ENCODE results near the gene ENTPD3.

Gene ENTPD3

DNA sequence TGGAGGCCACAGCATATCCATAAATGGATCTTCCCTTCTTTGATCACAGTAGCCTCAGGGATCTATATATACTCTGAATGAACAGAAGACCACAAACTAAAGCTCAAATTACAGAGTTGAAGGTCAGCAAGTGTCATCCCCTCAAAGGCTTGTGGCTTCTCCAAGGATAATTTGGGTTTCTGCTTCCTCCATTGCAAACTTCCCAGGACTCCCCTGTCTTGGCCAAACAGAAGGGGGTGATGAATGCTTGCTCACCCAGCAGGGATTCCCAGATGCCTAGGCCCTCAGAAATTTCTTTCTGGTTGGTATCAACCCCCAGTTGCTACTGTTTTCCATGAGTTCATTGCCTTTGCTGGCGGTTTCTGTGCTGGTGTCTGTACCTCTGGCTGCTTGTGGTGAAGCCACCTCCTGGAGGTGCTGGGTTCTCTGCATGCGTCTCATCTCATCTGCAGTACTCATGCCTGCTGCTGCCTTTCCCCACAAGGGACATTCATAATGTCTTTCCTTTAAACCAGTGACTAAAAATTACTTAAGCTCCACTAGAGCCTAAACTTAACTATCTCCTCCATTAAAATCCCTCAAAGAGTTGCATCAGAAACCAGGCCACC is 17.7 kb downstream of the ENTPD3 start:
- DNase-seq (ENCODE audit: low read depth in 2 of 2), result no peak

DNA sequence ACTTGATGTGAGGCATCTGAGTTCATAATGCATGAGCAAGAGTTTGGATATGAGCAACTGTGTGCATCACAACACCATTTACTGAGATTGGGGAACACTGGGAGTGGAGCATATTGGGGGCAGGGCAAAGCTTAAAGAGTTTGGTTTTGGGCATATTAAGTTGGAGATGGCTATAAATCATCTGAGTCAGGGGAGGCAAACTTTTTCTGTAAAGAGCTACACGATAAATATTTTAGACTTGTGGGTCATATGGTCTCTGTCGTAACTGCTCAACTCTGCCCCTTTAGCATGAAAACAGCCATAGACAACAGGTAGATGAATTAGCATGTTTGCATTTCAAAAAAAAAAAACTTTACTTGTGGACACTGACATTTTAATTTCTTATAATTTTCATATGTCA is 20.0 kb downstream of the ENTPD3 start:
- no peak for DNase-seq (ENCODE audit: low read depth in 2 of 2)

DNA sequence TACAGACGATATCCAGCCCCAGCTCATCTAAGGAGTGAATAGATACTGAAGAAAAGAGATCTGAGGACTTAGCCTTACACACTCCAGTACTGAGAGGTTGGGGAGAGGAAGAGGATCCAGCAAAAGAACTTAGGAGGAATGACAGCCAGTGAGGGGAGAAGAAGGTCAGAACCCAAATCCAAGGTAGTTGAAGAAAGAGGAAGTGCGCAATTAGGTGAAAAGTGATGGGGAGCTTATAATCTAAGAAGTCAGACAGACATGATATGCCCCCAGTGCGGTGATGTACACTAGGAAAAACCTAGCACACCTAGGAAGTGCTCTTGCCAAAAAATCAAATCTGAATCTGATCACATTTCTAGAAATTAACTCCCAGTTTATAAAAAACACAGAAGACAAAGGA is 20.6 kb downstream of the ENTPD3 start:
- no peak for DNase-seq (ENCODE audit: low read depth in 2 of 2)

DNA sequence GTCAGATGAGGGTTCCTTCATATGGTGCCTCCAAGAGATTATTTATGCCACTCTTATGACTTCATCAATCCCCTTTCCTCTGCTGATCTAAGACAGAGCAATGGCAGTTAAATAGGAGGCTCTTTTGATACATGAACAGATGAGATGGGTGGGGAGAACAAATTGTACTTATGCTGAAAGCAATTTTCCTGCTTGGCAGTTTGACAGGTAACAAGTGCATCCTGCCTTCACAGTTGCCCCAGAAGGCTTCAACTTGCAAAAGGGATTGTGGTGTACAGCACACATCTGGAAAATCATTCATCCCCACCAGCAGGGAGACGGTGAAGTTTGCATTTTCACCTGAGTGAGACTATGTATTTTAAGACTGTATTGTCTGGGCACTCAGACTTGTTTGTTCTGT is 27.3 kb downstream of the ENTPD3 start:
- DNase-seq (ENCODE audit: low read depth in 2 of 2), result no peak

DNA sequence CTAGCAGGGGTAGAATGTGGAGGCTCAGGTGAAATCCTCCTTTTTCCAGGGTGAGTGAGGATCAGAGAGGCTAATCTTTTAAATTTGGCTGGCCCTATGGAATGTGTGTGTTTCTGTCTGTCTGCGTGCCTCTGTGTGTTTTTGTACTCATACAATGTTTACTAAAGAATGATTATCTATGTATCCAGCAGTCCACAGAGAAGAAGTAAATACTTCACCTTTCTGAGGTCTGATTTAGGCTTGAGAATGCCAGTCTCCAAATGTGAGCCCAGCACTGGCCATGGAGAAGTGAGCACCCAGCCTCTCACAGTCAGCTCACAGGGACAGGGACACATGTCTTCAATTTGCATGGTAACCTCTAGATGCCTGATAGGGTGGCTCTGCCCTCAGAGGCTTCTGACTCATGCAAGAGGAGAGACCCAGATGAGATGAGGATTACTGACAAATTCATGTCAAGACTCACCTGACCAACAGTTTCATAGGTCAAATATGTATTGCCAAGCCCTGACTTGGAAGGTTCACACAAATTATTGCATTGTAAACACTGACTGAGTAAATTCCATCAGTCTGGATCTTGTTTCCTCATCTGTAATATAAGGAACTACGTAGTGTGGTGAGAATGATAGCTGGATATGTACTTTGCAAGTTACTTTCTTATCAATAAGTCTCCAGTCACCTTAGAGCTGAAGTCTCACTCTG is 31.0 kb downstream of the ENTPD3 start:
- no peak for DNase-seq (ENCODE audit: low read depth in 2 of 2)

DNA sequence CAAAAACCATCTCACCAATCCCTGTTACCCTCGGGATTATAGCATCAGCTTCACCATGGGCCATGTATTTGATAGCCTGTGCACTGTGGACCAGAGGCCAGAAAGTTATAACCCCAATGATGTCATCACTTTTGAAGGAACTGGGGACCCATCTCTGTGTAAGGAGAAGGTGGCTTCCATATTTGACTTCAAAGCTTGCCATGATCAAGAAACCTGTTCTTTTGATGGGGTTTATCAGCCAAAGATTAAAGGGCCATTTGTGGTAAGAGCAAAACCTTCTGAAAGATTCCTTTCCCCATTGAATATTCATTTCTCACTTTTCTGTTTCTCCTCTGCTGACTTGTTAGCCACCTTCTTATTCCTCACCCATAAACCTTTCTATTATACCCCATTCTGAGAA is 35.9 kb downstream of the ENTPD3 start:
- DNase-seq (ENCODE audit: low read depth in 2 of 2), result no peak

DNA sequence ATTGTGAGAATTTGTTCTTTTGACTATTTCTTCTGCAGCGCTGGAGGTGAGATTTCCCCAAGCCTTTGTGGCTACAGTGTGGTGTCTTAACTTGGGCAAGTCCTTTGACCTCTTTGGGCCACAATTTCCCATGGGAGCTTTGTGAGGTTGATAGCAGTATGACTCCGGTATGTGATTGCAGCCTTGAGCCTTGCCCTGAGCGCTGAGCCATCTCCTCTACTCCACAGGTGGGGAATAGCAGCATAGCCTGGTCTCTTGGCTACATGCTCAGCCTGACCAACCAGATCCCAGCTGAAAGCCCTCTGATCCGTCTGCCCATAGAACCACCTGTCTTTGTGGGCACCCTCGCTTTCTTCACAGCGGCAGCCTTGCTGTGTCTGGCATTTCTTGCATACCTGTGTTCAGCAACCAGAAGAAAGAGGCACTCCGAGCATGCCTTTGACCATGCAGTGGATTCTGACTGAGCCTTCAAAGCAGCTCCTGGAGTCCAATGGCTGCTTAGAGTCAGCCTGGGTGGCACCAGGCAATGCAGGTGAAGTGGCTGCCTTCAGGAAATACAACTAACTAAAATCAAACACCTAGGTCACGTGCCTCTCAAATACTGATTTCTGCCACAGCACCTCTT is 40.2 kb downstream of the ENTPD3 start:
- no peak for DNase-seq (ENCODE audit: low read depth in 2 of 2)

DNA sequence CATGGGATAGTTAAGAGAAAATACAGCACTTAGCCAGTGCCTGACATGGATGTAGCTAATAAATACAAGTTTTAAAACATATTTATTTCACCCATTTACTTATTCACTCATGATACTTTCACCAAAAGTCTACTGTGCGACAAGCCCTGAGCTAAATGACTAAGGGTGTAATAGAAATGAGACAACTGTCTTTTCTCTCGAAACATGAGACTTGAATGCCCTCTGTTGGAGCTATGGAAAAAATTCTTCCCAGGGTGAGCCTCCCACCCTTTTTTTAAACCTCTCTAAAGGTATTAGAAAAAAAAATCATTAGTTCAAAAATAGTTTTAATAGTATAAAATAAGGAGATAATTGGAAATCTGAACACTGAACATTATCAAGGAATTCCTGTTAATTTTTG is 45.8 kb downstream of the ENTPD3 start:
- no peak for DNase-seq (ENCODE audit: low read depth in 2 of 2)

DNA sequence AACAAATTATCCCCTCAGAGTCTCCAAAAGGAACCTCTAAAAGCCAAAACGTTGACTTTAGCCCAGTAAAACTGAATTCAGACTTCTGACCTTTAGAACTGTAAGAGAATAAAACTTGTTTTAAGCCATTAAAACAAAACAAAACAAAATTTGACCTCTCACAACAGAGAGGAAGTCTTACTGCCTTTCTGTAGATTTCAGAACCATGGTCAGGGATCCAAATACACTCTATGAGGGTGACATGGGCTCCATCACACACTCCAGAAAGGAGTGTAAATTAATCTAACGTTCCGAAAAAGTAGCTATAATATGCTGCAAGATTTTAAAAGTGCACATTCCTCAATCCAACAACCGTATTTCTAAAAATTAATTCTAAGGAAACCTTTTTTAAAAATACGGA is 50.9 kb downstream of the ENTPD3 start:
- DNase-seq (ENCODE audit: low read depth in 2 of 2), result no peak

DNA sequence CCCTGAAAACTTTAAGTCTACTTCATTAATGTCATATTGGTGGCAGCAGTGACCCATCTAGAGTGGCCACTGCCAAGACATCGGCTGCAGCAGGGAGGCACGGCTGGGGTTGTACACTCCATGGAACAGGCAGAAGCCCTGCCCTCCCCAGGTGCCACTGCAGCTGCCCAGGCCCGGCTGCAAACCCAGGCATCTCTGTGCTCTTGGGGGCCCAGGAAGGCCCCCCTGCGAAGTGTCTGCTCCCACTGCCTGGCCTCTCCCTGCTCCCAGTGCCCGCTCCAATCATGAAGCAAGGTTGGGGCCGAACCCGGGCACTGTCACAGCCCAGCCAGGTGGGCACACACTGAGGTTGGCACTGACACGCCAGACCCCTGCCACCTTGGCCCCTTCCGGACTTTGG is 58.1 kb downstream of the ENTPD3 start:
- DNase-seq (ENCODE audit: low read depth in 2 of 2), result no peak

DNA sequence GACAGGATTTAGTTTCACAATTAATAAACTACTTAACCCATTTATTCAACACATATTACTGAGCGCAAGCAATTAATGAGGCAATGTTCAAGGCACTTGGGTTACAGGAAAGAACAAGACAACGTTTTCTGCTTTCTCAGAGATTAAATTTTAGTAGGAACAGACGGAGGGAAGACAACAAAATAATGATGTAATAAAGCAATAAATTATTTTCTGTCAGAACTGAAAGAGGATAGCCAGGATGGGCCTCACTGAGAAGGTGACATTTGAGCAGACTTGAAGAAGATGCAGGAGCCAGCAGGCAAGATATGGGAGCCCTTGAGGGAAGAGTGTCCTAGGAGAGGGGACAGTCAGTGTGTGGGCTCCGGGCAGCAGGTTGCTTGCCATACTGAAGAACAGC is 58.9 kb downstream of the ENTPD3 start:
- no peak for DNase-seq (ENCODE audit: low read depth in 2 of 2)

DNA sequence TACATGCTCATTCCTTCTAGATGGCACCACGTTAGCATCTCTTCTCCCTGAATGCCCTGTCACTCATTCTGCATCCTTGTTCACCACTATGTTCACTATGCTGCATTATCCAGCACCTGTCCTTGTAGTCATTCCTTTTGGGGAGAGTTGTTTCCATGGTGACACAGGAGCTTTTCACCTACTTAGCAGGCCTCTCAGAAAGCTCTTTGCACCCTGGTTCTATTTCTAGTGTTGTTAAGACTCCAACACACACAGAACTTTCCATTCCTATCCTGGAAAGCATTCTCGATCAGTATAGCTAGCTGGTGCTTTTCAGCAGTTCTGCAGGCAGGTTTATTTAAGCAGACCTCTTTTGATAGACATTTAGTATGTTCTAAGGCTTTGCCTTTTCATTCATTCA is 63.5 kb downstream of the ENTPD3 start:
- DNase-seq (ENCODE audit: low read depth in 2 of 2), result no peak

DNA sequence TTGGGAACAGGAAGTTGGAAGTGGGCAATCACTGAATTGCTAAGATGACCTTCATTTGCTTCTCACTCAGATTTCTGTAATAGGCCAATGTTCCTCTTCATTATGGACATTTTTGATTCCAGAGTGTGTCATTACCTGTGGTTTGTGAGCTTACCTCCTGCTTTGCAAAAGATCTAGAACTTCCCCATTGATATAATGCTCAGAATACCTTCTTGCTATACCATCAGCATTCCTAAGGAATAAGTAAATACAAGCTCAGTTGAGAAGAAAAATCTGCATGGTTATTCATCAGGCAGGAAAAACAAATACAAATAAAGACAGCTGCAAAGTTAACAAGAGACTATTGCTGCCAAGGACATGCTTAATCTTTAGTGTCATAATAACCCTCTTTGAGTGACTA is 64.6 kb downstream of the ENTPD3 start:
- no peak for DNase-seq (ENCODE audit: low read depth in 2 of 2)

DNA sequence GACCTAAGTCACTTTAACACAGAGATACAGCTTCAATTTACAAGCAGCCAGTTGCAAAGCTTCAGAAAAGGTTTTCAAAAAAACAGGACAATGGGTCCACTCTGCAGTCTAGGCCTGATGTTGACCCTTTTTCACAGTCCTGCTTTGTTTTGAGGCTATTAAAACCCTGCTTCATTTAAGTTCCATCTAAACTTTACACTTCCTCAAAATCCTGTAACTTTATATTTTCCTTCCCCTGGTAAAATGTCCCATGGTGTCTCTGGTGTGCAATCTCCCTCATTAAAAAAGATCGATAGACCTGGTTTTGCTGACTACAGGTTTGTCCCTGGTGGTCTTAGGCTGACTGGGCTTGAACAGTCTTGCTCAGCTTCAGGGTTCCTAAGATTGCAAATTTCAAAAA is 65.1 kb downstream of the ENTPD3 start:
- no peak for DNase-seq (ENCODE audit: low read depth in 2 of 2)

DNA sequence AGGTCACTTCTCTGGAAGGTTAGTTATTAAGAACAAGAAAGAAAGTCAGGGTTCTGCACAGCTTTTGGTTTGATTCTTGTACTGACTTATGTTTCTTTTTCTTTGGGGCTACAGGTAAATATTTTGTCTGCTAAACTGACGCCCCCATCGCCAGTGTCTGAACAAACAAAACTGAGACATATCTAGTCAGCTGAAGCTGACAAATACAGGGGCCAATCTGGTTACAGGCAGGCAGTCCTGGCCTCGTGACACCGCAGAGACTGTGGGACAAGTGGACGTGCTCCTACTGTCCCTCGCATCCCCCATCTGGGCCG is 65.5 kb downstream of the ENTPD3 start:
- no peak for DNase-seq (ENCODE audit: low read depth in 2 of 2)

DNA sequence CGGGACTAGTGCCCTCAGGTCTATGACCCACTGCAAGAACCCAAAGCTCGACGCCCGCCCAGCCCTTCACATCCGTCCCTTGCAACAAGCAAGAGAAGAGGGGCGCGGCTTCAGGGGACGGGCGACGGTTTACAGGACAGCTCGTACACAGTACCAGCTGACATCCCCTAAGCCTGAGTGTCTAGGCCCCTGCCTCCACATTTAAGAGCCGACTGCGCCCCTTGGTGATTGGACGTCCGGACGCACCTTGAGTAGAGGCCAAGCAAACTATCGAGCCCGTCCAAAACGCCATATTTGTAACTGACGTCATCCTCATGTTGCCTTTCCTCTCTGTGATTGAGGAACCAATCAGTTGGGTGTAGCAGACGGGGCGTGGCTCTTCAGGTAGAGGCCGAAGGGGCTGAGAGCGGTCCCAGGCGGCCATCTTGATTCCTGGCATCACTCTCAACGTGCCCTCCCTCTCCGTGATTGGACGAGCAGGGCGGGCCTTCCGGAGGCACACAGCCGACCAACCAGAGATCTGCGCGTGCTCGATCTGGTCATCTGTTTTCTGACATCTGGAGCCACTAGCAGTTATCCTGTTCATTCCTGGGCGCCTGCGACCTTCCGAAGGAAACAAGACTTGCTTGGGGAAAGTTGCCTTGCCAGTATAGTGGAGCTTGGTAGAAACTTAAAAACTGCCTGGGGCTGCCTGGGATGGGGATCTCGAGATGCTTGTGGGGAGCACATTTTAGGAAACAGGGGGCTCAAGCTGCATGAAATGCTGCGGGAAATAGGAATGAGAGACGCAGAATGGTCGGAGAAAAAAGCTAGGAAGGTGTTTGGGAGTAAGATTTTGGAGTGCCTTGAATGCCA is 66.1 kb downstream of the ENTPD3 start:
- DNase-seq (ENCODE audit: low read depth in 2 of 2), result peak; percentile 92 to 93

DNA sequence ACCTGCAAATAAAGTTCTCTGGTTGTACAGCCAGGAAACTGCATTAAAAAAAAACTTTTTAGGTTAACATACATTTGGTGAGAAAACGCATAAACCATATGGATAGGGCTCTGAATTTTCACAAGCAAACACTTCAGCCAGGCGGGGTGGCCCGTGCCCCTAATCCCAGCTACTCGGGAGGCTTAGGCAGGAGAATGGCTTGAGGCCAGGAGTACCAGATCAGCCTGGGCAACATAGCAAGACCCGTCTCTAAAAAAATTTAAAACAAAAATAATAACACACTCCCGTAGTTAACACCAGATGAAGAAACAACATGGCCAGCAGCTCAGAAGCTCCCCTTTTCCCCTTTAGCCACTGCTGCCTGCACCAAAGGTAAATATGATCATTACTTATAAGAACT is 66.9 kb downstream of the ENTPD3 start:
- DNase-seq (ENCODE audit: low read depth in 2 of 2), result no peak

DNA sequence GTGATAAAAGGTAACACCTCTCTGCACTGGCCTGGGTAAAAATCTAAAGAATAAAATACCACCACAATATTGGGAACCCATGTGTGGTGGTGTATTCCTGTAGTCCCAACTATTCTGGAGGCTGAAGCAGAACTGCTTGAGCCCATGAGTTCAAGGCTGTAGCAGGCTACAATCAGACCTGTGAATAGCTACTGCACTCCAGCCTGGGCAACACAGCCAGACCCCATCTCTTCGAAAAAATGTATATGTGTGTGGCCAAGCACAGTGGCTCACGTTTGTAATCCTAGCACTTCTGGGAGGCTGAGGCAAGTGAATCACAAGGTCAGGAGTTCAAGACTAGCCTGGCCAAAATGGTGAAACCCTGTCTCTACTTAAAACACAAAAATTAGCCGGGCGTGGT is 68.3 kb downstream of the ENTPD3 start:
- DNase-seq (ENCODE audit: low read depth in 2 of 2), result no peak

DNA sequence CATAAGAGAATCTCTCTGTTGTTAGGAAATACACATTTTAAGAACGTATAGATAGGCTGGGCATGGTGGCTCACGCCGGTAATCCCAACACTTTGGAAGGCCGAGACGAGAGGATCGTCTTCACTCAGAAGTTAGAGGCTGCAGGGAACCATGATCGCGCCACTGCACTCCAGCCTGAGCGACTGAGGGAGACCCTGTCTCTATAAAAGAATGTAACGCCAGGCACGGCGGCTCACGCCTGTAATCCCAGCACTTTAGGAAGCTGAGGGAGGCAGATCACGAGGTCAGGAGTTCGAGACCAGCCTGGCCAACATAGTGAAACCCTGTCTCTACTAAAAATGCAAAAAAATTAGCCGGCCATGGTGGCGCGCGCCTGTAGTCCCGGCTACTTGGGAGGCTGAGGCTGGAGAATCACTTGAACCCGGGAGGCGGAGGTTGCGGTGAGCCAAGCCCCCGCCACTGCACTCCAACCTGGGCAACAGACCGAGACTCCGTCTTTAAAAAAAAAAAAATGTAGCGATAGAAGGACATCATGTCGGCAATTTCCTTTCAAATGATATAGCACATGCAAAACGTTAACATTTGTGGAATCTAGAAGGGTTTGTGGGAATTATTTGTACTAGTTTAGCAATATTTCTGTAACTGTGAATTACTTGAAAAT is 69.4 kb downstream of the ENTPD3 start:
- DNase-seq (ENCODE audit: low read depth in 2 of 2), result no peak

DNA sequence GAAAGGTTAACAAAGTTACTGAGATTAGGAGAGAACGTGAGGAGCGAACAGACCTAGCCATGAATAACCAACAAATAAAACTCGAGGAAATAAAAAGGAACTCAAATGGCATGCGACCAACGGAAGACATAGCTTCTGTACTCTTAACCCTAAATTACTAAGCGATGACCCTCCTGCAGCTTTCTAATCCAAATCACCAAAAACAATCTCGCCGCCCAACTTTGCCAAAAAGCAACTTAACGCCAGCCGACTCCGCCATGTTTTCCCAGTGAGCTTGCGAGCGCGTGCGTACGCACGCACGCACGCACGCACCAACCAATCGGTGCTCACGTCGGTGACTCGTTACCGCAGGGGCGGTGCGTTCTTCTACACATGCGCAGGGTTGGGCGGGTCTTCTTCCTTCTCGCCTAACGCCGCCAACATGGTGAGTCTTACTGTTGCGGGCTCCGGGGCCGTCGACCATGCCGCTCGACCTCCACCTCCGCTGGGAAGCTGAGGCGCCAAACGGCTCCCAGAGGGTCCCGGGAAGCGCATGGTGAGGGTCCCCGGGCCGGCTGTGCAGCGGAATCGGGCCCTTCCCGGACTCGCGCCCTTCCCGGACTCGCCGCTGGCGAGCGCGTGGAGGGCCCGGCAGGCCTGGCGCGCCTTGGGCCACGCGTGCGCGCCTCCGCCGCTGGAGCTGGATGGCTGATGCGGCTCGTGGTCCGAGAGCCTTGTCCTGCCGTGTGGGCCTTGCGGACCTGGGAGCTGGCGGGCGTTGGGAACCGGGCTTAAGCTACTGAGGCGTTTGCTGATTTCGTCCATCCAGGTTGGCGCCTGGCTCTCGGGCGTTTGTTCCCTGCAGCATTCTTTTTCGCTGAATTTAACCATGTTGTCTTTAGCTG is 70.2 kb downstream of the ENTPD3 start, which contains the start of gene RPL14:
RPL14 (plus strand) TSS at position 400 of the 884 bp plus-strand sequence; CDS start at position 533, 133 bp downstream.
- peak; percentile 85 to 86 for DNase-seq (ENCODE audit: low read depth in 2 of 2)

DNA sequence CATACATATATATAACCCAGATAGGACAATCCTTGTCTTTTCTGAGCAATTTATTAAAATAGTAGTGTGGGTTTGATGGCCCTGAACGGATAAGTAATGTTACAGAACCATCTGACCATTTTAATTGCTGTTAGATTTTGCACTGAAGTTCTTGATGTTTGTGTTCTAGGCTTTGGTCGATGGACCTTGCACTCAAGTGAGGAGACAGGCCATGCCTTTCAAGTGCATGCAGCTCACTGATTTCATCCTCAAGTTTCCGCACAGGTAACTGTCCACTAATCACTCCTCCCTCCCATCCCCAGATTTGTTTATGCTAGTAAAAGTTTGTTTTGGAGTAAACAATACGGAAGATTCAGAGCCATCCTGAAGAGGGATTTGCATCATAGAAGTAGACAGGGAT is 71.5 kb downstream of the ENTPD3 start:
- DNase-seq (ENCODE audit: low read depth in 2 of 2), result no peak
